ENCODE data around the gene ZNF454. TPM values are rescaled to one million over a fixed set of nuclear protein-coding genes. Genes with fewer than 3 reads are reported as not detected.
A peak's percentile ranks its signal among the peaks of the same experiment; 100 is the strongest.

Gene ZNF454
- polyA plus RNA-seq, 1 donor from 2014 or later = not detected

GRCh38 chr5:178988436-178989220 is 47.6 kb downstream of the ZNF454 start:
- peaks cover 0 to 19% (median 2%) of the 10 kb centered on the region in 3 donors for H3K9me3 Mint-ChIP-seq
- H3K27me3 Mint-ChIP-seq = peaks cover 12% of the 10 kb centered on the region
- H3K4me3 Mint-ChIP-seq = no peak overlapping the region
- peaks cover 0 to 2% (median 0%) of the 10 kb centered on the region in 3 donors for H3K4me1 Mint-ChIP-seq
- H3K27ac Mint-ChIP-seq = no peak overlapping the region
- H3K36me3 Mint-ChIP-seq = peaks cover 4% of the 10 kb centered on the region

DNA sequence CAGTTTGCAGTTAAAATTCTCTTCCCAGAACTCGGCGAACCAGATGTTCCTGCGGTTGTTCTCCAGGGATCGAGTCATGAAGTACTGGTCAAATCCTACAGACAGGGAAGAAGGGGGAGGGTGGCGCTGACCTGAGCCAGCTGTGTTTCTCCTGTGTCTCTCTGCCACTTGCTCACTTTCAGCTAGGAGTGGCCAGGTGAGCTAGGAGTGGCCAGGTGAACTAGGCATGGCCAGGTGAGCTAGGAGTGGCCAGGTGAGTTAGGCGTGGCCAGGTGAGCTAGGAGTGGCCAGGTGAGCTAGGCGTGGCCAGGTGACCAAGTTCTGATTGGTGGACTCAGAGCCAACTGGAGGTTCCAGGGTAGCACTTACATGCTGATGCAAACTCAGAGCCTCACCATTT is 48.3 kb downstream of the ZNF454 start:
- Mint-ChIP-seq H3K9me3 (peaks cover 0 to 21% (median 2%) of the 10 kb centered on the region in 3 donors), H3K4me1 (peaks cover 0 to 2% (median 0%) of the 10 kb centered on the region in 3 donors), H3K27ac (no peak overlapping the region), H3K36me3 (peaks cover 4% of the 10 kb centered on the region), H3K27me3 (peaks cover 18% of the 10 kb centered on the region), H3K4me3 (peak overlapping the region in 1 of 4 donors; percentile 79)

GRCh38 chr5:178990491-178990890 is 49.5 kb downstream of the ZNF454 start:
- H3K27ac Mint-ChIP-seq = no peak overlapping the region
- H3K36me3 Mint-ChIP-seq = peaks cover 4% of the 10 kb centered on the region
- peaks cover 0 to 2% (median 0%) of the 10 kb centered on the region in 3 donors for H3K4me1 Mint-ChIP-seq
- H3K27me3 Mint-ChIP-seq = peaks cover 20% of the 10 kb centered on the region
- peaks cover 0 to 21% (median 2%) of the 10 kb centered on the region in 3 donors for H3K9me3 Mint-ChIP-seq
- H3K4me3 Mint-ChIP-seq = no peak overlapping the region

- H3K27me3 Mint-ChIP-seq = peaks cover 28% of the 10 kb centered on the region
- H3K36me3 Mint-ChIP-seq = peaks cover 4% of the 10 kb centered on the region
- peaks cover 0 to 2% (median 0%) of the 10 kb centered on the region in 3 donors for H3K4me1 Mint-ChIP-seq
- H3K4me3 Mint-ChIP-seq = peak overlapping the region in 1 of 4 donors; percentile 82
- peaks cover 0 to 21% (median 2%) of the 10 kb centered on the region in 3 donors for H3K9me3 Mint-ChIP-seq
- H3K27ac Mint-ChIP-seq = no peak overlapping the region
These were observed 50.5 kb downstream of the ZNF454 start for GRCh38 chr5:178991190-178992145.

- H3K4me3 Mint-ChIP-seq = no peak overlapping the region
- H3K27me3 Mint-ChIP-seq = peaks cover 32% of the 10 kb centered on the region
- no peak overlapping the region for H3K27ac Mint-ChIP-seq
- peaks cover 0 to 21% (median 2%) of the 10 kb centered on the region in 3 donors for H3K9me3 Mint-ChIP-seq
- peaks cover 0 to 6% (median 0%) of the 10 kb centered on the region in 3 donors for H3K4me1 Mint-ChIP-seq
- peaks cover 4% of the 10 kb centered on the region for H3K36me3 Mint-ChIP-seq
These were observed 51.4 kb downstream of the ZNF454 start for GRCh38 chr5:178992291-178992895.

- H3K27ac Mint-ChIP-seq = no peak overlapping the region
- H3K9me3 Mint-ChIP-seq = peaks cover 0 to 18% (median 2%) of the 10 kb centered on the region in 3 donors
- H3K4me1 Mint-ChIP-seq = peaks cover 0 to 4% (median 0%) of the 10 kb centered on the region in 3 donors
- peaks cover 4% of the 10 kb centered on the region for H3K36me3 Mint-ChIP-seq
- H3K4me3 Mint-ChIP-seq = no peak overlapping the region
- peaks cover 32% of the 10 kb centered on the region for H3K27me3 Mint-ChIP-seq
These were observed 52.3 kb downstream of the ZNF454 start for GRCh38 chr5:178993236-178993765.

- Mint-ChIP-seq H3K36me3 (peaks cover 4% of the 10 kb centered on the region), H3K27ac (no peak overlapping the region), H3K27me3 (peaks cover 32% of the 10 kb centered on the region), H3K4me1 (peaks cover 0 to 4% (median 0%) of the 10 kb centered on the region in 3 donors), H3K4me3 (no peak overlapping the region), H3K9me3 (peaks cover 0 to 19% (median 2%) of the 10 kb centered on the region in 3 donors)
These were observed 53.1 kb downstream of the ZNF454 start for GRCh38 chr5:178993955-178994579.

DNA sequence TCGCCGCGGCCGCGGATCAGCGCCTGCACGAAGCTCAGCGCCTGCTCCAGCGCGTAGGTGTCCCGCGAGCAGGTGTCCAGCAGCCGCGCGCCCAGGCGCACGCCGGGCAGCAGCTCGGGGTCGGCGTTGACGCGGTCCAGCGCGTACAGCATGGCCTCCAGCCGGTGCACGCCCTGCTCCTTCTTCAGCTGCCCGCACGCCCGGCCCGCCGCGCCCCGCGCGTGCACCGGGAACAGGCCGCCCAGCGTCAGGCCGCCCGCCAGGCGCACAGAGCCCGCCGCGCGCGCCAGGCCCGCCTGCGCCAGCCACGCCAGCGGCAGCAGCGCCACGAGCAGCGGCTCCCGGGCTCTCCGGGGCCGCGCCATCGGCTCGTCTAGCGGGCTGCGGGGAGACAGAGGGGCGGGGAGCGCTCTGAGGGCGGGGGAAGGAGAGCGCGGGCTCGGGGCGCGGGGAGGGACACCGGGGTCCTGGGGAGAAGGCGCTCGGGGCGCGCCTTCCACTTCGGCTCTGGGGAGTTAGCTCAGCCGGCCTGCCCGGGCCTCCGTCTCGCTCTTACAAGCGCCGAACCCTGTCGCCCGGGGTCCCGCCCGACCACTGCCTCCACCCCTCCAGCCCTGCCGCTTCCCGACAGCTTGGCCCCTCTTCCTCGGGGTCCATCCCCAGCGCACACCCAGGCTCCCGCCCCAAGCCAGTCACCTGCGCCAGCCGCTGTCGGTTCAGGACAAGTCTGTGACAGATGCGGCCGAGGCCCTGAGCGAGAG is 53.8 kb downstream of the ZNF454 start, which contains the start of gene GRM6:
Gene GRM6 (minus strand): TSS at position 741 of the 761 bp plus-strand sequence. CDS start 376 bp downstream, at position 365.
- Mint-ChIP-seq H3K36me3 (peaks cover 4% of the 10 kb centered on the region), H3K4me3 (peak within 1 kb of the TSS in 1 of 4 donors; percentile 82), H3K4me1 (peaks cover 0 to 4% (median 0%) of the 10 kb centered on the region in 3 donors), H3K27me3 (peaks cover 32% of the 10 kb centered on the region), H3K9me3 (peaks cover 0 to 16% (median 2%) of the 10 kb centered on the region in 3 donors), H3K27ac (no peak within 1 kb of the TSS)

DNA sequence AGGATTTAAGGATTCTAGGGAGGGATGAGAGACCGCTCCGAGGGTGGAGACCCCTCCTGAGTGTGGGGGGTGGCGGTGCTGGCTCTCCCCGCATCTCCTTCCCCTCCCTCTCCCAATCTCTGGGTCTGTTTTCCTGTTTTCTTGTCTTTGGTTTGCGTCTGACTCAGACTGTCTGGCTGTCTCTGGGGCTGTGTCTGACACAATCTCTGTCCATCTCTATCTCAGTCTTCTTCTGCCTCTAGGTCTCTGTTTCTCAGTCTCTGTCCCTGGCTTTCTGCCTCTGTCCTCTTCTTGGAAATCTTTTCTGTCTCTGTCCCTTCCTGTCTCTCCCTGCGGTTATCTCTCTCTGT is 54.3 kb downstream of the ZNF454 start:
- peaks cover 0 to 16% (median 1%) of the 10 kb centered on the region in 3 donors for H3K9me3 Mint-ChIP-seq
- H3K36me3 Mint-ChIP-seq = peaks cover 4% of the 10 kb centered on the region
- H3K27ac Mint-ChIP-seq = no peak overlapping the region
- H3K4me1 Mint-ChIP-seq = peaks cover 0 to 4% (median 0%) of the 10 kb centered on the region in 3 donors
- no peak overlapping the region for H3K4me3 Mint-ChIP-seq
- peaks cover 32% of the 10 kb centered on the region for H3K27me3 Mint-ChIP-seq

- peak overlapping the region in 1 of 4 donors; percentile 82 for H3K4me3 Mint-ChIP-seq
- peaks cover 0 to 4% (median 0%) of the 10 kb centered on the region in 3 donors for H3K4me1 Mint-ChIP-seq
- H3K9me3 Mint-ChIP-seq = peaks cover 0 to 16% (median 3%) of the 10 kb centered on the region in 3 donors
- H3K36me3 Mint-ChIP-seq = peaks cover 4% of the 10 kb centered on the region
- peaks cover 32% of the 10 kb centered on the region for H3K27me3 Mint-ChIP-seq
- H3K27ac Mint-ChIP-seq = no peak overlapping the region
These were observed 55.2 kb downstream of the ZNF454 start for GRCh38 chr5:178996156-178996555.

DNA sequence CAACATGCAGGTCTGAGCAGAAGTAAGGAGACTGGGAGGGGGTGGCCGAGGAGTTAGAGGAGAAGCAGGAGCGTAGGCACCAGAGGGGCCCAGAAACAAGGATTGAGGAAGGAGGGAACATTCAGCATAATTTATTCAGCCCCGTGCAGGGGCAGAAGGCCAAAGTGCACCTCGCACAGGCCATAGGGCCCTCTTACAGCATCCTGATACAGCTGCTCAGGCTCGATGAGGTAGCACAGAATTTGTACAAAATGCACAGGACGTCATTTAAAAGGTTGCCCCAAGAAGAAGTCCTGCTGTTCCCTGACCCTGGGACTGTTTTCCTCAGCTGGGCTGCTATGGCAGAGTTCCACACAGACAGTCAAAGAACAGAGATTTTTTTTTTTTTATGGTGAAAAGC is 56.2 kb downstream of the ZNF454 start:
- Mint-ChIP-seq H3K36me3 (peaks cover 3% of the 10 kb centered on the region), H3K4me3 (no peak overlapping the region), H3K27me3 (peaks cover 32% of the 10 kb centered on the region), H3K4me1 (peaks cover 0 to 4% (median 0%) of the 10 kb centered on the region in 3 donors), H3K9me3 (peaks cover 0 to 13% (median 7%) of the 10 kb centered on the region in 3 donors), H3K27ac (no peak overlapping the region)

- peaks cover 0 to 4% (median 0%) of the 10 kb centered on the region in 3 donors for H3K4me1 Mint-ChIP-seq
- peaks cover 4 to 15% (median 12%) of the 10 kb centered on the region in 3 donors for H3K9me3 Mint-ChIP-seq
- peak overlapping the region in 1 of 3 donors; percentile 24 for H3K27ac Mint-ChIP-seq
- no peak overlapping the region for H3K4me3 Mint-ChIP-seq
- H3K36me3 Mint-ChIP-seq = no peaks in the 10 kb centered on the region
- H3K27me3 Mint-ChIP-seq = peaks cover 21% of the 10 kb centered on the region
These were observed 57.4 kb downstream of the ZNF454 start for GRCh38 chr5:178998441-178998840.

DNA sequence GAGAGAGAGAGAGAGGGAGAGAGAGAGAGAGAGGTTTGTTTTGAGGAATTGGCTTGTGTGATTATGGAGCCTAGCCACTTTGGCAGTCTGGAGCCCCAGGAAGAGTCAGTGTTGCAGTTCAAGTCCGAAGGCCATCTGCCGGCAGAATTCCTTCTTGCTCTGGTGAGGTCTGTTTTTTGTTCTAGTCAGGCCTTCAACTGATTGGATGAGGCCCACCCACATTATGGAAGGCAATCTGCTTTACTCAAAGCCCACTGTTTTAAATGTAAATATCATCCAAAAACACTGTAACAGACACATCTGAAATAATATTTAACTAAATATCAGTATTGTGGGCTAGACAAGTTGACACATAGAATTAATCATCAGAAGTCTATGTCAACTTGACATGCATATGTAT is 65.6 kb downstream of the ZNF454 start:
- Mint-ChIP-seq H3K27me3 (peaks cover 1% of the 10 kb centered on the region), H3K36me3 (peaks cover 4% of the 10 kb centered on the region), H3K9me3 (peaks cover 20 to 45% (median 20%) of the 10 kb centered on the region in 3 donors), H3K4me3 (no peak overlapping the region), H3K27ac (no peak overlapping the region), H3K4me1 (no peaks in the 10 kb centered on the region)
